GM12872 (cell line): ENCODE data around the gene AP3S2.

Source experiments
- CTCF ChIP-seq: IDR thresholded peaks from 3 replicates; pipeline ENCODE4 v1.5.1; 2011; ENCODE audit warnings: low read depth, mild to moderate bottlenecking, low read length, moderate library complexity; ENCODE audit not compliant: insufficient read depth

Gene AP3S2

GRCh38 chr15:89826671-89827655, 66.8 kb downstream of the AP3S2 start:
- no peak for TF ChIP-seq CTCF

- TF ChIP-seq CTCF: no peak
Measured at GRCh38 chr15:89825271-89825940, 68.4 kb downstream of the AP3S2 start.

GRCh38 chr15:89824607-89824867, 69.3 kb downstream of the AP3S2 start:
- TF ChIP-seq CTCF: no peak

- TF ChIP-seq CTCF: no peak
Measured at GRCh38 chr15:89823836-89824606, 69.8 kb downstream of the AP3S2 start.

- no peak for TF ChIP-seq CTCF
Measured at GRCh38 chr15:89822951-89823711, 70.7 kb downstream of the AP3S2 start.

- no peak for TF ChIP-seq CTCF
Measured at GRCh38 chr15:89822611-89822950, 71.2 kb downstream of the AP3S2 start.
